OCI-LY7 (cell line): ENCODE data around the gene CPD. TPM values are rescaled to one million over a fixed set of nuclear protein-coding genes. Genes with fewer than 3 reads are reported as not detected.

ENCODE experiments used
- BruUV-seq: library from RNA; stranded (reverse); fragments of 400-500 nt; replicated peaks from 2 replicates; lab custom pipeline; 2021; lab: Mats Ljungman, UMichigan
- CTCF ChIA-PET: fragments of 300-600 bp; sonication (Branson Sonifier 250); formaldehyde crosslinking; loops from one replicate; lab custom pipeline; 2022; ENCODE audit warnings: antibody characterized with exemption; ENCODE audit not compliant: unreplicated experiment; lab: Charles Lee
- POLR2A ChIA-PET: fragments of 300-600 bp; sonication (Branson Sonifier 250); formaldehyde crosslinking; loops from one replicate; lab custom pipeline; 2022; ENCODE audit warnings: antibody characterized with exemption; lab: Charles Lee
- DNase-seq: peaks from one replicate; pipeline ENCODE4 v3.0.0-alpha.2; 2015; ENCODE audit warnings: low spot score
- H2AFZ ChIP-seq: fragments of 200-600 bp; sonication (generic), shearing (Covaris generic); 2 replicates; pipeline ENCODE4 v1.6.1; 2014; ENCODE audit warnings: mild to moderate bottlenecking, antibody characterized with exemption, low read length, moderate library complexity
- H3K27ac ChIP-seq: fragments of 200-600 bp; sonication (generic); 2 replicates; pipeline ENCODE4 v1.5.1; 2014; ENCODE audit warnings: mixed run types, low read depth, mild to moderate bottlenecking, moderate library complexity, low read length, inconsistent platforms; ENCODE audit not compliant: poor library complexity, severe bottlenecking
- H3K36me3 ChIP-seq: fragments of 200-600 bp; sonication (generic); 2 replicates; pipeline ENCODE4 v1.6.1; 2014; ENCODE audit warnings: mild to moderate bottlenecking, antibody characterized with exemption, low read length, moderate library complexity, mixed read lengths; ENCODE audit not compliant: insufficient read depth
- H3K4me1 ChIP-seq: fragments of 200-600 bp; sonication (generic); 2 replicates; pipeline ENCODE4 v1.5.1; 2014; ENCODE audit warnings: mild to moderate bottlenecking, low read length; ENCODE audit not compliant: insufficient read depth, poor library complexity, severe bottlenecking
- H3K4me2 ChIP-seq: fragments of 200-600 bp; sonication (generic); 2 replicates; pipeline ENCODE4 v1.6.1; 2014; ENCODE audit warnings: mild to moderate bottlenecking, low read length
- H3K4me3 ChIP-seq: fragments of 200-600 bp; sonication (generic); 2 replicates; pipeline ENCODE4 v1.5.1; 2014; ENCODE audit warnings: mild to moderate bottlenecking, low read depth, low read length; ENCODE audit not compliant: poor library complexity, severe bottlenecking
- H3K79me2 ChIP-seq: fragments of 200-600 bp; sonication (generic); 2 replicates; pipeline ENCODE4 v1.6.1; 2016; ENCODE audit warnings: low read depth, mild to moderate bottlenecking, low read length, moderate library complexity, mixed read lengths; ENCODE audit not compliant: insufficient read depth
- H3K9me2 ChIP-seq: fragments of 200-600 bp; sonication (generic); 2 replicates; pipeline ENCODE4 v1.6.1; 2016; ENCODE audit warnings: mild to moderate bottlenecking, low read length, mixed read lengths; ENCODE audit not compliant: insufficient read depth
- H3K9me3 ChIP-seq: fragments of 200-600 bp; sonication (generic); 2 replicates; pipeline ENCODE4 v1.6.1; 2014; ENCODE audit warnings: mild to moderate bottlenecking, mixed run types, low read length, mixed read lengths
- H4K20me1 ChIP-seq: fragments of 200-600 bp; sonication (generic); 2 replicates; pipeline ENCODE4 v1.6.1; 2014; ENCODE audit warnings: mild to moderate bottlenecking, antibody characterized with exemption, low read length, moderate library complexity, mixed read lengths; ENCODE audit not compliant: insufficient read depth
- CTCF ChIP-seq: fragments of 200-600 bp; sonication (generic); conservative IDR thresholded peaks from 2 replicates; pipeline ENCODE4 v1.5.1; 2014; ENCODE audit warnings: mild to moderate bottlenecking, antibody characterized with exemption, low read length, moderate library complexity, mixed read lengths
- EZH2phosphoT487 ChIP-seq: fragments of 200-600 bp; sonication (generic); IDR thresholded peaks from 2 replicates; pipeline ENCODE4 v1.6.1; 2018; ENCODE audit warnings: low read depth, borderline replicate concordance, mild to moderate bottlenecking, mixed run types, antibody characterized with exemption, low read length, moderate library complexity, mixed read lengths
- intact Hi-C: fragments of 100-400 bp; cut with micrococcal nuclease; formaldehyde crosslinking; loops from one replicate; pipeline ENCODE4 v1.10.0; 2022; ENCODE audit not compliant: unreplicated experiment
- total RNA-seq, 2 experiments: library from RNA; depleted of rRNA in 1 of 2; stranded (reverse); fragments of >200 nt in 1 of 2; shearing (Covaris generic) in 1 of 2; gene quantifications; 2 replicates each; pipeline ENCODE4 v1.2.3, GENCODE V29; 2014 to 2022

The CPD gene
- total RNA-seq, 2 experiments from 2014 or later = 16.4 to 24.0 TPM

- intact Hi-C loops = no loop called here
- Histone ChIP-seq H3K4me3 (no peak overlapping the region), H3K4me2 (no peak overlapping the region), H4K20me1 (no peaks in the 10 kb centered on the region), H3K27ac (no peak overlapping the region), H3K4me1 (no peaks in the 10 kb centered on the region), H3K9me3 (no peaks in the 10 kb centered on the region), H3K36me3 (peaks cover 10% of the 10 kb centered on the region), H3K9me2 (no peaks in the 10 kb centered on the region), H2AFZ (no peak overlapping the region), H3K79me2 (no peaks in the 10 kb centered on the region)
- POLR2A ChIA-PET = no interaction called here
- no TSS peak for BruUV-seq
- CTCF ChIA-PET = no interaction called here
- no peak for TF ChIP-seq EZH2phosphoT487
- TF ChIP-seq CTCF = no peak
- DNase-seq = no peak
Observed at GRCh38 chr17:30422171-30422570, 43.4 kb downstream of the CPD start.

GRCh38 chr17:30424471-30424870 is 45.7 kb downstream of the CPD start:
- H3K9me3 ChIP-seq = no peaks in the 10 kb centered on the region
- TF ChIP-seq CTCF (no peak), EZH2phosphoT487 (no peak)
- H3K79me2 ChIP-seq = no peaks in the 10 kb centered on the region
- CTCF ChIA-PET = no interaction called here
- intact Hi-C loops = no loop called here
- H4K20me1 ChIP-seq = no peaks in the 10 kb centered on the region
- POLR2A ChIA-PET = no interaction called here
- no peak overlapping the region for H3K27ac ChIP-seq
- no peak overlapping the region for H3K4me2 ChIP-seq
- peaks cover 10% of the 10 kb centered on the region for H3K36me3 ChIP-seq
- no peak overlapping the region for H2AFZ ChIP-seq
- BruUV-seq = no TSS peak
- H3K9me2 ChIP-seq = no peaks in the 10 kb centered on the region
- DNase-seq = no peak
- no peaks in the 10 kb centered on the region for H3K4me1 ChIP-seq
- H3K4me3 ChIP-seq = no peak overlapping the region

GRCh38 chr17:30426292-30426691 is 47.6 kb downstream of the CPD start:
- no peaks in the 10 kb centered on the region for H3K79me2 ChIP-seq
- DNase-seq = no peak
- peaks cover 10% of the 10 kb centered on the region for H3K36me3 ChIP-seq
- no peaks in the 10 kb centered on the region for H4K20me1 ChIP-seq
- intact Hi-C loops = no loop called here
- no peak overlapping the region for H3K4me3 ChIP-seq
- H3K4me2 ChIP-seq = no peak overlapping the region
- CTCF ChIA-PET = no interaction called here
- POLR2A ChIA-PET = no interaction called here
- no peaks in the 10 kb centered on the region for H3K9me3 ChIP-seq
- H2AFZ ChIP-seq = no peak overlapping the region
- no peak overlapping the region for H3K27ac ChIP-seq
- H3K9me2 ChIP-seq = no peaks in the 10 kb centered on the region
- H3K4me1 ChIP-seq = no peaks in the 10 kb centered on the region
- BruUV-seq = no TSS peak
- TF ChIP-seq EZH2phosphoT487 (no peak), CTCF (no peak)
